GM18909 (cell line): ENCODE measurements around the gene FGGY.
A peak's percentile ranks its signal among the peaks of the same experiment; 100 is the strongest.

Experiments used
- ATAC-seq: cut with Tn5 transposase; IDR thresholded peaks from one replicate; pipeline ENCODE4 v1.9.1; 2021; ENCODE audit warnings: mild to moderate bottlenecking; ENCODE audit not compliant: unreplicated experiment, poor library complexity

FGGY gene

DNA sequence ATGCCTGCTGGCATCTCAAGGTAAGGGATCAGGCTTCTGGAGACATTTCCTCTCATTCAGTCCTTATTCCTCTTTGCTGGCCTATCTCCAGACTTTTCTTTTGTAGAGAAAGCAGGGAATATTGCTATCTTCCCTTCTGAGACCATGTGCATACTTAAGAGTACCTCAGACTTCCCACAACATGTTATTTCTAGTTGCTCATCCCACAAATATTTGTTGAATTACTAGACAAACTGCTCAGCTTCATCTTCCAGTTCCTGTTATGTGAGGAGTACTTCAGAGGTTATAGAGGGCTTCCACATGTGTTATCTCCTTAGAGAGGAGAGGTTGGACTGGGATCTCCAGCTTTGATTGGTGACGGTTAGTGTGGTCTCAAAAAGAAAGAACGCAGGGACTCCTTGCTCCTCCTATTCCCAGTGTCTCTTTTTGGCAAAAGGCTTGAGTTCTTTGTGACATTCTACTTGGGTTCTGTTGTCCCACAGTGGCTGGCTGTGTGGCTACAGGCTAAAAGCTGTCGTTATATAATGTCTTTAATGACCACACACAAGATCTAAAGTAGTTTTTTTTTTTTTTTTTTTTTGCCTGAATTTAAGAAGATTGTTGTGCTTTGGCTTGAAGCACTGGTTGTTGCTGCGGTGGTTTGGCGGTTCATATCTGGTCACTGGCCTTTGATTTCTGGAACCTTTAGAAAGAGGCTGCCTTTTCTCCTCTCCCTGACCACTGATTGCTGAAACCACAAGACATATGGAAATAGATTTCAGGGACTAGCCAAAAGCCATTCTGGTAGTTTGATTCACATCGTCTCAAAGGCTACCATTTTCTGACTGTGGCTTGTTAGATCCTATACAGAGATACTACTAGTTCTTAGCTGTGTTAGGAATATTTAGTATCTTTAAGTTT is 78.7 kb downstream of the FGGY start:
- ATAC-seq: no peak

DNA sequence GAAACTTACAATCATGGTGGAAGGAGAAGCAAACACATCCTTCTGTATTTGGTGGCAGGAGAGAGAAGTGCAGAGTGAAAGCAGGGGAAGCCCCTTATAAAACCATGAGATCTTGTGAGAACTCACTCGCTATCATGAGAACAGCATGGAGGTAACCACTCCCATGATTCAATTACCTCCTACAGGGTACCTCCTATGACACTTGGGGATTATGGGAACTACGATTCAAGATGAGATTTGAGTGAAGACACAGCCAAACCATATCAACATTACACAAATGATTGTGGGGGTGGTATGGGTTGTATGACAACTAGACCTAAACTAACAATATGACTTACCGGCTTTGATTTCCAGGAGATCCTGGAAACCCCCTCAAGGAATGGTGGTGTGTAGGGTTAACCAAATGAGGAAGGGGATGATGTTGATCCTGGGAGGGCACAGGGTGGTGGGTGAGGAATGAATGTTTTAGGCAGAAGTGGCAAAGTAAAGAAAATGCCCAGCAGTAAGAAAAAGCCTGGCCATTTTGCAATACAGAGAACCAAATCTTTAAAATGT is 80.5 kb downstream of the FGGY start:
- ATAC-seq: no peak

DNA sequence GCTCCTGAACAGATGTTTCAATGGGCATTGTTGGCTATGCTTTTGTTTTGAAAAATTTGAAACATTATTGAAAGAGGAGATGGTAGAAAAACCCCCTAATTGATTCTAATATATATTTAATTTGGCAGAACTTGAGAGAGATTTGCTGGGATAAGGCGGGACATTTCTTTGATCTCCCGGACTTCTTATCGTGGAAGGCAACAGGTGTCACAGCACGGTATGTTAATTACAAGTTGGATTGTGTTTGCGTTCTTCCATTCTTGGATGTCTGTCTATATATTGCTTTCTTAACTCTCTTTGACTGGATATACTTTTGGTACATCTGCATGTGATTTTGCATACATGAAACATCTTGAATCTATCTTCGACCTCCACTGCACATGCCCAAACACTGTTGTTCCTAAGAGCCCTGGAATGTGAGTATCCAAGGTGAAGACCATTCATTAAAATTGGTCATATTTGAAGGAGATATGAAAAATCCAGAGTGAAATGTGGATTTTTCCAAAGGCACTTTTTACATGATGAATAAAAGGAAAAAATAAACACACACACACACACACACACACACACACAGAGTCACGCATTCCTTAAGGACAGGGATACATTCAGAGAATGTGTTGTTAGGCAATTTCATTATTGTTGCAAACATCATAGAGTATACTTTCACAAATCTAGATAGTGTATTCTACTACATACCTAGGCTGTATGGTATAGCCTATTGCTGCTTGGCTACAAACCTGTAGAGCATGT is 81.9 kb downstream of the FGGY start:
- ATAC-seq: no peak

DNA sequence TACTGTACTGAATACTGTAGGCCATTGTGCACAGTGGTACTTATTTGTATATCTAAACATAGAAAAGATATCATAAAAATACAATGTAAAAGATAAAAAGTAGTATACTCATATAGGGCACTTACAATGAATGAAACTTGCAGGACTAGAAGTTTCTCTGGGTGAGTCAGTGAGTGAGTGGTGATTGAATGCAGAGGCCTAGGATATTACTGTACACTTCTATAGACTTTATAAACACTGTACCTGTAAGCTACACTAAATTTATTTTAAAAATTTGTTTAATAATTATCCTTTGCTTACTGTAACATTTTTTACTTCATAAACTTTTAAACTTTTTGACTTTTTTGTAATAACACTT is 82.5 kb downstream of the FGGY start:
- ATAC-seq: no peak

DNA sequence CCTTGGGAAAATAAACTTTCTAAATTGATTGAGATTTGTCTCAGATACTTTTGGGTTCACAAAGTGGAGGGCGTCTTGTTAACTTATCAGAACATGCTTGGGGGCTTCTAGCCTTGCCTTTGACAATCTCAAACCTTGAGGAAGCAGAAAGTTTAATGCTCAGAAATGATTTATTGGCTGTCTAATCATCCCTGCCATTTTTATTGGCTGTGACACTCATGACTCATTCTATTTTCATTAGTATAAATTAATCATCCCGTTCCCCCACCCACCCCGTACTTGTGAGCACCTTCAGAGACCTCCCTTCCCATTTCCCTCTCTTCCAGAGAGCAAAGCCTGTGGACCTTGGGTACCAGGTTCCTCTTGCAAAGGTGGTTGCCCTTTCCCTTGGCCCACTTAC is 87.1 kb downstream of the FGGY start:
- peak; percentile 18 for ATAC-seq

DNA sequence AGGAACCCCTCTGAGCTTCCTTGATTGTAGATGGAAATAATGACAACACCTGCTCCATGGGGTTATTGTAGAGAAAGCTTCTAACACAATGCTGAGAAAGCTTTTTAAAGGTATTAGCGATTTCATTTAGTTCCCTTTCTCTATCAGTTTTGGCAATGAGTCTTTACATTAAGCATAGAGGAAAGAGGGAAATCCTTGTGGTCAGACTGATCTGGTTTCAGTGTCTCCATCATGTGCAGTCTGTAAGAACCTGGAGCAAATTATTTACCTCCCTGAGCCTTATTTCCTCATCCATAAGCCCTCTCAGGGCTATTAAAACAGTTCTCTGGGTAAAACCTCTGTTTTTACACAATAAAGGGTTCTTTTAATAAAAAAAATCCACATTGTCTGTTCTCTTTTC is 87.5 kb downstream of the FGGY start:
- peak; percentile 47 for ATAC-seq

DNA sequence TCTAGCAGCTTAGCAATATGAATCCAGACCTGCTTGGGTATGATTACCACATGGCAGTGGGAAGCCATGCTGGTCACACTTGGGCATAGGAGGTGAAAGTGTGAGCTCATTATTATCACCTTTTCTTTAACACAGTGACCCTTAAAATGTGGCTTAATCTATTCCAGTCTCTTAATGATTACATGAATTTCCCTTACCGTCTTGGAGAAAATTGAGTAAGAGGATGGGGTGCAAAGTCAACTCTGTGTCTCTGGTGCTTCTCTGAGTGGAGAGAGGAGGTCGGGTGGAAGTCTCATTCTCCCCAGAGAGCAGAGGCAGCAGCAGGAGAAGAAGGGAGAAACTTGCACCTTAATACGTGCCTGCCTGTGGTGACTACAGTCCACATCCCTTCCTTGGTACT is 91.3 kb downstream of the FGGY start:
- ATAC-seq: no peak

DNA sequence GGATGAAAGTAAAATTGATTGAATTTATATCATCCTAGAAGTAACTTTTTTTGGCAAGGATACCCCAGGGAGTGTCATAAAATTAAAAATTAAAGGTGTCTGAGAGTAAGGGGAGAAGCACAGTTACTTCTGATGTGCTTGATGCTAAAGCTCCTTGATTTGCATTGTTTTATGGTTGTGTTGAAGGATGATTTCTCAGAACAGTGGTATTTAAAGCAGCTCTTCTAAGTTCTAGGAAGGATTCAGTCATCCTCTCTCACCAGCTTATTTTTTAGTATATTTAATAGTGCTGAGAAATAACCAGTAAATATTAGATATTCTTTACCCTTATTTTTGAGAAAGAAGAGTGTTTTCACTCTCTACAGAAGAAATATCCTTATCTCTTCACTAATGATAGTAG is 93.0 kb downstream of the FGGY start:
- ATAC-seq: no peak

DNA sequence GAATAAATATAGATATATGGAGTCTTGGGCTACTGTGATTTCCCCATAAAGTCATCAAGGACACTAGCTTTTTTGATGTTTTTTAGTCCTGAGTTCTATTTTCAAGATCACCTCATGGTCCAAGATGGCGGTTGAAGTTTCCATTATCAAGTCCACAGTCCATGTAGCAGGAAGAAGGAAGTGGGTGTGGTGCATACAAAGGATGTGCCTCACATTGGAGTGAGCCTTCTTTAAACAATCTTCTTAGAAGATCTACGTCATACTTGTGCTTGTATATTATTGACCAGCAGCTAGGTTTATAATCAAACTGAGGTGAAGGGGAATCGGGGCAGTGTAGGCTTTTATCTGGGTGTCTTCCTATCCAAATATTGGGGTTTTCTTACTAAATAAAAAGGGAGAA is 93.4 kb downstream of the FGGY start:
- ATAC-seq: no peak

DNA sequence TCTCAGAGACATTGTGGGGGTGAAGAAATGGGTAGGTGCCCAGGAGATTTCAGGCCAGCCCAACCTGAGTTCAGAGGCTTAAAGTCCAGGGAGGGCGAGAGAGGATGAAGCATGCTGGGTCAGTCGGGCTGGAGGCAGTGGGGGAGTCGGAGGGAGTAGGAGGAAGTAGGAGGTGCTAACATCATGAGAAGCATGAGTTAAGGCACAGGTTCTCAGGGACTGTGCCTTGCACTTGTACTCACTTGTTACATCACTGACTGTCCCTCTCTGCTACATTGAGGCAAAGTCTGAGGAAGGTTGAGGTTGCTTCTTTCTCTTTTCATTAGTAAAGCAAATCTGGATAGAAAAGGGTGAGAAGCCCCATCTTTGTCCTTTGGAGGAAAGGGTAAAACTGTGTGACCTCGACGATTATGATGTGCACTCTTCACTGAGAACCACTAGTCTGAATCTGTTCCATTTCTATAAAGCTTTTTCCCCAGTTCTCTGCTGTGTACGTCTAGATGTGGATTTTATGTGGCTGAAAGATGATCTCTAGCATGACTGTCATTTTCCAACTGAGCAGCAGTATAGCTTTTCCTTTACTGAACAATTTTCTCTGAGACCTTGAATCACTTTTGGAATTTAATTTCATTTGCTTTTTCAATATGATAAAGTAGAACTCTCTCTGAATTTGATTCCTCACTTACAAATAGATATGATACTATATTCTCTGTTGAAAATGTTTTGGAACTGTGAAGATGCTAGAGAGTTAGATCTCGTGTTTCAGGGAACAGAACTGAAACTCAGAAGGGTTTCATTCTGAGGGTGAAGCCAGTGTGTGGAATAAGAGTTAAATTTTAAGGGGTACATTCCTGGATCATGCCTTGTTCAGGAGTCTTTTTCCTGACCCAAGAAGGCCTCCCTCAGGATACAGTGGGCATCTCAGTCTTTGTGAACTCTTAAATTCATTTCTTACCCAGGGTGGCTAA is 94.6 kb downstream of the FGGY start:
- ATAC-seq: no peak

DNA sequence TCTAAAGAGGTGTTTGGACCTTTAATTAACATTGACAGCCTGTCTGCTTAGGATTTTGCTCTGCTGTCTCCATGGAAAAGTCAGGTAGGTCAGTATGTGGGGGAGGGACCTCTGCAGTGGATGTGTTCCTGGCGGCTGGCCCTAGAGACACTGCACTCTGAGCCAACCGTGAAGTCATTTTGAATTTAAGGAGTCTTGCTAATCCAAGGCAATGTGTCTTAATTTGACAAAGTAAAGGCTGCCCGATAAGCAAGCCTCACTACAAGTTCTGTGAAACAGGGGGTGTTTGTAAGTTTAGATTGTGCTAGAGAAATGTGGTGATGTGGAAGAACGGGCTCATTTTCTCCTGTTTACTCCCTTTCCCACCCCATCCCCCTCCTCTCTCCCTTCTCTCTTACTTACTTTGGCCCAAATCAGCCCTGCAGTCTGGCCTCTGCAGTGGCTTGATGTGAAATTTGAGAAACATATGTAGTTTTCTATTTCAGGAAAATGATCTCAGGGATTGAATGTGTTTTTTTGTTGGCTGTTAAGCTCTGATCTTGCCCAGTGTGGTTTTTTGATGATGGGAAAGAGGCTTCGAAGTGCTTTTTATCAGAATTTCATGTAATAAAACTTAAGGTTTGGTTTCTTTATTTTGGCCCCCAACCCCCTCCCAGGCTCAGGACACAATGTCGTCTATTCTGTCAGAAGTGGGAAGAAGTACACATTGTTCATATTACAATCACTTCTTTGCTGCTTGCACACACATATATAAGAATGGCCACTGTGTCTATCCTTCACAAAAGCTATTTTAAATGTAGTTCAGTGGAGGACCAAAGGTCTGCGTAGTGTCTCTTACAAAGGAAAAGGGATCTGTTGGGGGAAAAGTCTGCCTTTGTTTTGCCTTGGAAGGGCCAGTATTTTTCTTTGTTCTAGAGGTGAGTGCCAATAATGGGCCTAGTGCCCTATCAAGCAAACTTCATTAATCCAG is 96.6 kb downstream of the FGGY start:
- ATAC-seq: no peak

DNA sequence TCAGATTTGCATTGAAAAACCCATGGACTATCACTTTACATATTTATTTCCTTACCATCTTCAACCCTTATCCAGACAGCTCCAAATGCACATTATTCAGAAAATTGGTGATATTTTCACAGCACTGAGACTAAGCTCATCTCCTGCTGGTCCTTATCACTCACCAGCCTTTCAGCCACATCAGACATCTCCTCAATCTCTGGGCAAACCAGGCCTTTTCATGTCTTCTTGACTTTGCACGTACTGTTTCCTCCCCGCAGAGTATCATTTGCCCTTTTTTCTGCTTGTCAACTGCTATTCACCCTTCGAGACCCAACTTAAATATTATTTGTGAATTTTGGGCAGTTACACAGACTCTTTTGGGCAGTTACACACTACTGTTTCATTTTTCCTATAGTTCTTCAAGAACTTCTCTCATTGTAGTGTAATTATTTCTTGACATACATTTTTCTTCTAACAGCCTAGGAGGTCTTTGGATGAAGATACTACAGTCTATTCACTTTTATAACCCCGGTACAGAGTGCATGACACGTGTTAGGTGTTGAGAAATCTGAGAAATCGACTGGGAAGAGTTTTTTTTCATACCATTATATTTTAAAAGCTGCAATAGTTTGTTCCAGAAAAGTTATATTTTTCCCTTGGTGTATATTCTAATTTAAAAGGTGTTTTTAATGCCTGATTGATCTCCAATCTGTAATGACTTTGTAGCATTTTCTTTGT is 98.0 kb downstream of the FGGY start:
- ATAC-seq: no peak

DNA sequence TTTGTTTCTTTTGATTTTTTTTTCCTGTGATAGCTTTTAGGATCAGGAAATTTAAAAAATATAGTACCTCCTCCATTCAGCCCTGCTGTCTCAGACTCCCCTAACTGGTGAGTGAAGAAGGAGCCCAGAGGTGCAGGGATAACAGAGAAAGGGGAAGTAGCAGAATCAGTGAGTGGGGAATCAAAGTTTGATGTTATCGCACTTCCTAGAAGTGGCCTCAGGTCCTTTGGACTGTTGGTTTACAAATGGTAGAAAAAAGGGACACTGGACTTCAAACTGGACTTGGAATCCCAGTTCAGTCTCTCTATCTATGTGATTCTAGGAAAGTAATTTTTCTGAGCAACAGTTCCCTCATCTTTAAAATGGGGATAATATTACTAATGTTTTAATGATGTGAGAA is 99.5 kb downstream of the FGGY start:
- ATAC-seq: no peak

DNA sequence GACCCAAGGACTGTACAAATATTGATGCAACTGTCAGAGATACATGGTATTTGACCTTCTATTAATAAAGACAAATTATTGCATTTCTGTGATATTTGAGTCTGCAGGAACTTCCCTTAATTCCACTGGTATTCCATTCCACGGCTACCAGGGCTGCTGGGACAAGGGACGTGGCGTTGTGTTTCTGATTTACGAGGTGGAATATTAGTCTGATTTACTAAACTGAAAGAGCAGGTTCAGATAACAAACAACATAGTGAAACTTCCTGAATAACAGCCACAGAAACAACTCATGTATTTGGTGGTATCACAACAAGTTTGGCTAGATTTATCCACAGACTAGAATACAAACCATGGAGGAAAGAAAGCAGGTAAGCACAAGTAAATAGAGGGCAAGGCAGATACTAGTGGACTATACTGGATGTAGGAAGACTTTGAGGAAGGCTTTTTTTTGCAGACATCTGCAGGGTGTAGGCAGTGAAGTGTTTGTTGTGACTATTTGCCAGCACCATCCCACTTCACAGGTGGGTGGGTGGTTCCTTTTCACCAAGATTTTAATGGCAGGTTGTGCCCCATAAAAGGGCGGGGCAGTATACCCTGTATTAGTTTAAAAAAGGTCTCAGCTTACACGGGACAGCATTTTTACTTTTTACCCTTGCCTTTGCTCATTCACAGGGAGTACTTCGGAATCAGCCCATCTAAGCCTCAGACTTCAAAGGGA is 100.4 kb downstream of the FGGY start:
- no peak for ATAC-seq

DNA sequence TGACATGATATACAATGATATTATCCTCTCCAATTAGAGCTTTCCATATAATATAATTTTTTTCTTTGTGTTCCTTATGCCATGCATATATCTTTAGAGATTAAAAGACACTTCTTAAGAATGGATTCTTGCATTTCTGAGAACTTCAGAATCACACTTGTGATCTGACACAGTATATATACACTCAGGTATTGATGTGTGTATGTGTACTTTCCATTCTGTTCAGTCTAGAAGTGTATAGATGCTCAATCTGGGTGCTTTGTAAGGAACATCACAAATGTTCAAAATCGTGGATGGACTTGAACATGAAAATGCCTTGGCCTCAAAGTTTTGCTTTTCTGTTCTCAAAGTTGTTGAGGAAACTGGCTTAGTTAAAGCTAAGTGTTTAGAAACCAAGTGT is 102.7 kb downstream of the FGGY start:
- ATAC-seq: no peak

DNA sequence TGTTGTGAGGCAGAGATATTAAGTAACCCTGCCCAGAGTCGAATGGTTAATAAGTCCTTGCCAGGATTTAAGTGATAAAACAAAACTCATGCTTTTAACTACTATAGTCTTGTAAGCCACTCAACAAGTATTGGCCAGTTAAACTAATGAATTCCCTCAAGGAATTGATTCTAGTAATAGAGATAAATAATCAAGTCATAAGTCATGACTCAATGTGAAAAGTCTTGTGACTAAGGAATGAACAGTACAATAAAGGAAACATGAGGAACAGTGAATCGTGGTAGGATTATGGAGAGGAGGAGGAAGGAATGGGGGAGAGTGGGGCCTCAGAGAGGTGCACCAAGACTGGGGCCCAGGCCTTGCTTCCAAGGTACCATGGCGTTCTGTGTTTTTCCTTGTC is 104.7 kb downstream of the FGGY start:
- no peak for ATAC-seq

DNA sequence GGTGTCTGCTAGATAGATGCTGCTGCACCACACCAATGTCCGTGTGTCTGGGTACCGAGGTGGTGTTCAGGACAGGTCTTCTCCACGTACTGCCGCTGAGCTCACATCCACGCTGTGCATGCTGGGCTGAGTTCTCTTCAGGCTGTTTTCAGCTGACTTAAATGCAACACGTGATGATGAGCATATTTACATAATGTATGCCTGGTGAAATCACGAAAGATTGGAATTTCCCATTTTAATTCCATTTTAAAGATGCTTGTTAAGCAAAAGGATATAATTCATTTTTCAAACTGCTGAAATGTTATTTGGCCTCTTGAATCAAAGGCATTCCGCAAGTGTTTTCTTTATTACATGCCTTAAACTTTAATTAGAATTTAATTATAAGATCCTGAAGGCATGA is 107.9 kb downstream of the FGGY start:
- ATAC-seq: no peak
